HG02759 (cell line): ENCODE results near the gene PSTPIP2.

Experiments
- ATAC-seq: cut with Tn5 transposase; IDR thresholded peaks from one replicate; pipeline ENCODE4 v1.9.1; 2021; ENCODE audit warnings: mild to moderate bottlenecking, moderate library complexity; ENCODE audit not compliant: unreplicated experiment

Gene PSTPIP2

GRCh38 chr18:46040033-46040746 is 31.9 kb downstream of the PSTPIP2 start:
- ATAC-seq = no peak

- no peak for ATAC-seq
These were observed 34.4 kb downstream of the PSTPIP2 start for GRCh38 chr18:46037512-46038305.

- no peak for ATAC-seq
These were observed 36.1 kb downstream of the PSTPIP2 start for GRCh38 chr18:46035696-46036680.

GRCh38 chr18:46034230-46034629 is 37.8 kb downstream of the PSTPIP2 start:
- no peak for ATAC-seq

- no peak for ATAC-seq
These were observed 40.3 kb downstream of the PSTPIP2 start for GRCh38 chr18:46031741-46032140.

GRCh38 chr18:46028536-46028891 is 43.5 kb downstream of the PSTPIP2 start:
- ATAC-seq = no peak

- ATAC-seq = no peak
These were observed 52.1 kb downstream of the PSTPIP2 start for GRCh38 chr18:46019936-46020335.

GRCh38 chr18:46013484-46014189 is 58.4 kb downstream of the PSTPIP2 start:
- peak; percentile 61 for ATAC-seq

GRCh38 chr18:46010676-46011075 is 61.4 kb downstream of the PSTPIP2 start:
- ATAC-seq = no peak

GRCh38 chr18:46010050-46010449 is 62.0 kb downstream of the PSTPIP2 start:
- no peak for ATAC-seq

GRCh38 chr18:46009125-46009840 is 62.8 kb downstream of the PSTPIP2 start:
- no peak for ATAC-seq

GRCh38 chr18:46008531-46008930 is 63.5 kb downstream of the PSTPIP2 start:
- no peak for ATAC-seq

- ATAC-seq = no peak
These were observed 64.9 kb downstream of the PSTPIP2 start for GRCh38 chr18:46007165-46007564.

GRCh38 chr18:46002934-46003333 is 69.1 kb downstream of the PSTPIP2 start:
- no peak for ATAC-seq

- no peak for ATAC-seq
These were observed 70.2 kb downstream of the PSTPIP2 start for GRCh38 chr18:46001892-46002291.

GRCh38 chr18:46001074-46001473 is 71.0 kb downstream of the PSTPIP2 start:
- ATAC-seq = no peak

- ATAC-seq = no peak
These were observed 72.5 kb downstream of the PSTPIP2 start for GRCh38 chr18:45999536-45999935.

- ATAC-seq = no peak
These were observed 73.8 kb downstream of the PSTPIP2 start for GRCh38 chr18:45998244-45998643.

GRCh38 chr18:45997700-45998151 is 74.3 kb downstream of the PSTPIP2 start:
- no peak for ATAC-seq

GRCh38 chr18:45995461-45995860 is 76.6 kb downstream of the PSTPIP2 start:
- ATAC-seq = no peak
